HG02571 (cell line): Measurements from ENCODE around the gene PRR18.
"Not testable (repeated sequence)": the region's sequence is repeated elsewhere in the genome, so short reads cannot be mapped to it uniquely, and the experiment has no call there.

Experiments used
- ATAC-seq: cut with Tn5 transposase; IDR thresholded peaks from one replicate; pipeline ENCODE4 v1.9.1; 2021; ENCODE audit warnings: mild to moderate bottlenecking, moderate library complexity; ENCODE audit not compliant: unreplicated experiment

Gene PRR18, protein sequence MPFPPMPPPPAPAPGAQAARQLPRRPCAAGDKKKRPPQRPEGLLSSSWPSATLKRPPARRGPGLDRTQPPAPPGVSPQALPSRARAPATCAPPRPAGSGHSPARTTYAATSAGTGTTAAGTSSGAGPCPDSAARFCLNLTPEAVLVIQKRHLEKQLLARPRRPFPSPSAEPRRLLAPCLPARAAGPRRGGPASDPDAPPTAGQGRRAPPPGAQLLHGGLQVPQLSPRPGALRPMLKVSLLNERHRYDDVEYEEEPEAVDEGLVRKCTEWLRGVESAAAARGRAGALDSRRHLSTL

DNA sequence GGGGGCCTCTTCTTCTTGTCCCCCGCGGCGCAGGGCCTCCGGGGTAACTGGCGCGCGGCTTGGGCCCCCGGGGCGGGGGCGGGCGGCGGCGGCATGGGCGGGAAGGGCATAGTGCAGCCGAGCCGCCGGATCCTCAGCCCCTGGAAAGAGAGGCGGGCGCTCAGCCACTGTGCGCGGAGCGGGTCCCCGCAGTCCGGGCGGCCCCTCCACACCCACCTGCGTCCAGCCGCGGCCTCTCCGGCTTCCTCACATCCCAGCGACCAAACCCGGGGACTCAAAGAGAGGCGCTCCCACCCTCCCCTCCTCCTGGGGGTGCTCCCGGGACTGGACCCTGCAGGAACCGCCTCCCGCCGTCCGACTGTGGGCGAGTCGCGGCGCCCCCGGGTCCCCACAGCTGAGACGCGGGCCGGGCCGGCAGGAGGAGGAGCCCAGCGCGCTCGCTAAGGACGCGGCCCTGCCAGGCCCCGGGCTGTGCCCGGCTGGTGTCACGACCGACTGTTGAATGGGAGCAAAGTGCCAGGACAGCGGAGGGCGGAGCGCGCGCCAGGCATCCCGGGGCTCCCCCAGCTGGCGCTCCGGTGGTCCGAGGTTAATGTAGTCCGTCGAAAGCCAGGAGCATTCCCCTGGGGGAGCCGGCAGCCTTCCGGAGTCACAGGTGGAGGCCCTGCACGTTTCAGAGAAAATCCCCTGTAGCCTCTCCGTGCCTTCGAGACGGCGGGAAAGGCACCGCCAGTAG is at the start of gene PRR18:
PRR18 (minus strand) TSS at position 360 of the 736 bp plus-strand sequence; CDS start at position 110, 250 bp downstream.
- ATAC-seq: peak; percentile 52

GRCh38 chr6:166355552-166355951 is 47.4 kb upstream of the PRR18 start:
- ATAC-seq: no peak

- no peak for ATAC-seq
Observed at GRCh38 chr6:166354965-166355364, 46.8 kb upstream of the PRR18 start.

DNA sequence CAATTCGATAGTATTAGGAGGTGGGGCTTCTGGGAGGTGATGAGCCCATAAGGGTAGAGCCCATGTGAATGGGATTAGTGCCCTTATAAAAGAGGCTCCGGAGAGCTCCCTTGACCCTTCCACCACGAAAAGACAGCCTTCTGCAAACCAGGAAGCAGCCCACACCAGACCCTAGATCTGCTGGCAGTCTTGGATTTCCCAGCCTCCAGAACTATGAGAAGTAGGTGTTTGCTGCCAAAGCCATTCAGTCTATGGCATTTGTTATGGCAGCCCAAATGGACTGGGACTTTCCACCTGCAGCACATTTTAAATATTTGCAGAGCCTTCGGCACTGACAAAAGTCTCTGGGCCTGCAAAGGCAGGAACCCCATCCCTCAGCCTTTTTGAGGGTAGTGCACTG is 46.0 kb upstream of the PRR18 start:
- ATAC-seq: no peak

DNA sequence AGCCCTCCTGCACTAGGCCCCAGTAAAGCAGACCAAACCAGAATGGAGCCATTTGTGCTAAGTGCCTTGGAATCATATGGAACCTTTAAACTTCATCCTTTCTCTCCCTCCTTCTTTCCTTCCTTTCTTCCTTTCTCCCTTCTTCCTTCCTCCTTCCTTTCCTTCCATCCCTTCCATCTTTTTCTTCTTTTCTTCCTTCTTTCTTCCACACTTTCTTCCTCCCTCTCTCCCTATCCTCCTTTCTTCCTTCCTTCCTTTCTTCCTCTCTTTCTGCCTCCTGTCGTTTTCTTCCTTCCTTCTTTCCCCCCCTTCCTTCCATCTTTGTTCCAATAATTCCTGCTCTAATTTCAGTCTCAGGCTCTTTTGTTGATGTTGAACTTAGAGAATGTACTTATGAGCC is 45.3 kb upstream of the PRR18 start:
- no peak for ATAC-seq

DNA sequence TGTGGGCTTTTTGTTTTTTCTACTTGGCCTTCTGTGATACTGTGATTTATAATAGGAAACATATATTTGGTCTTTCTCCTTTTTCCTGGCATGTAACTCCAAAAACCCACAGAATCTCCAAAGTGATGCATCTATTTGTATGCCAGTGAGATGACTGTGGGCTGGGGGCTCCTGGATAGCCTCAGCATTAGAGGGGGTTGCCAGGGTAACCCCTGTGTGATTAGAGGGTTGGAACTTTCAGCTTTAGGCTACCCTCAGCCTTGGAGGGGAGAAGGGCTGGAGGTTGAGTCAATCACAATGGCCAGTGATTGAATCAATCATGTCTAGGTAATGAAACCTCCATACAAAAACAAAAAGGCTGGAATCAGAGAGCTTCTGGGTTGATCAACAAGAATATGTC is 44.7 kb upstream of the PRR18 start:
- no peak for ATAC-seq

- ATAC-seq: peak; percentile 95
Observed at GRCh38 chr6:166351715-166352285, 43.6 kb upstream of the PRR18 start.

DNA sequence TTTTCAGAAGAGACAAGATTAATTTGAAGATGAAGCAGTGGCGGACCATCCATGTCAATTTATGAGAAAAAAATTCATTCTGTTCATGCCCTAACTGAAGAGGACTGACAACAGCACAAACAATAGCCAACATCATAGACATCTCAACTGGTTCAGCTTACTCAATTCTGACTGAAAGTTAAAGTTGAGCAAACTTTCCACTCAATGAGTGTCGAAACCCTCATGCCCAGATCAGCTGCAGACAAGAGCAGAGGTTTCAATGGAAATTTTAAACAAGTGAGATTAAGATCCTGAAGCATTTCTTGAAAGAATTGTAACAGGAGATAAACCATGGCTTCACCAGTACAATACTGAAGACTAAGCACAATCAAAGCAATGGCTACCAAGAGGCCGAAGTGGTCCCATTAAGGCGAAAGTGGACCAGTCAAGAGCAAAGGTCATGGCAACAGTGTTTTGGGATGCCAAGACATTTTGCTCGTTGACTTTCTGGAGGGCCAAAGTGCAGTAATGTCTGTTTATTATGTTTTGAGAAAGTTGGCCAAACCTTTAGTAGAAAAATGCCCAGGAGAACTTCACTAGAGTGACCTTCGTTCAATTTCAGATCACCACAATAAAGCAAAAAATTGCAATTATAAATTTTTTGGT is 40.2 kb upstream of the PRR18 start:
- no peak for ATAC-seq

DNA sequence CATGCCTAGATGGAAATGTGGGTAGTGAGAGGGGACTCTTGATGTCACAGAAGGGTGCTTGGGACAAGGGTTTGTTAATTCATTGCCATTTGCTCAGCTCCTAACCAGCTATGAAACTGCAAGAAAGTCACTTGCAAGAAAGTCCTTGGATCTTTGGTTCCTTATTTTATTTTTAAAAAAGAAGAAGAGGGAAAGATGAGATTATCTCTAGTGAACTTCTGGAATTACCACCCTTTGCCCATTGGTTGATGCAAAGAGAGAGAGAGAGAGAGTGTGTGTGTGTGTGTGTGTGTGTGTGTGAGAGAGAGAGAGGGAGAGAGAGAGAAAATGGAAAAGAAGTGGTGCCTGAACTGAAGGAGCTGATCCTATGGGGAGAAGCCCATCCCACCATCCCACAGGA is 38.8 kb upstream of the PRR18 start:
- ATAC-seq: no peak

GRCh38 chr6:166346449-166346848 is 38.3 kb upstream of the PRR18 start:
- no peak for ATAC-seq

DNA sequence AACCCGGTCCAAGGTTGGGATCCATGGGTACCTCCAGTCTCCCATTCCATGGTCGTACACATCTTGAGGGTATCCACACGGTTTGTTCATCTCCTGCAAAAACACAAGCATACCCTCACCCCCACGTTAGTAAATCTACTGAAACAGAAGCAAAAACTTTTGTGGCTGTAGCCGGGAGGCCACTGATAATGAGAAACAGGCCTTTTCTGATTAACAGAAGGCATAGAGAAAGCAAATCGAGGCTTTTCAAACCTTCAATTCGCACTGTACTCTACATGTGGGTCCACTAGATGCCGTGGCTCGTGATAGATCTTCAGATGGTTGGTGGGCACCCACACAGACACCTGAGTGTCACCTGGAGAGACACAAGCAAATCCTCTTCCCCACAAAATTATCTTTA is 37.5 kb upstream of the PRR18 start:
- ATAC-seq: not testable (repeated sequence)

GRCh38 chr6:166344921-166345320 is 36.7 kb upstream of the PRR18 start:
- not testable (repeated sequence) for ATAC-seq

DNA sequence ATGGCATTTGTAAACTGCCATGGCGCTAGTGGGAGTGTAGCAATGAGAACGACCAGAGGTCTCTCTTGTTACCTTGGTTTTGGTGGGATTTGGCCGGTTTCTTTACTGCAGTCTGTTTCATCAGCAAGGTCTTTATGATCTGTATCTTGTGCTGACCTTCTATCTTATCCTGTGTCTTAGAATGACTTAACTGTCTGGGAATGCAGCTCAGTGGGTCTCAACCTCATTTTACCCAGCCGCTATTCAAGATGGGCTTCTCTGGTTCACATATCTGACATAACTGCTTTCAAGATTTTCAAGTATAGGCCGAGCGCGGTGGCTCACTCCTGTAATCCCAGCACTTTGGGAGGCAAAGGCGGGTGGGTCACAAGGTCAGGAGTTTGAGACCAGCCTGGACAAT is 36.0 kb upstream of the PRR18 start:
- ATAC-seq: no peak

DNA sequence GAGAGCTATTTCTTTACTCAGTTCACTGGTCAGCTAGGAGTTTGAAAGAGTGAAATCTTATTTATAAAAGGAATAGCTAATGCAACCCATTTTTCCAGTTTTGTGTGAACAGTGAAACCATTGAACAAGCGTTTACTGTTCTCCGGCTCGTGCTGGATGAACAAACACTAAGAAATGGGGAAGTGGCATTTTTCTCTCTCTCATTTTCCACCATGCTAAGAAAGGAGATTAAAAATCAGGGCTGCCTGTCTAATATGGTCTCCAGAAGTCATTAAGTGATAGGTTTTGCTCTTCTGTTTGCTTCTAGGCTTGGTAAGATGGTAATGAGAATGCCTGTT is 34.9 kb upstream of the PRR18 start:
- peak; percentile 12 for ATAC-seq

GRCh38 chr6:166342349-166343149 is 34.4 kb upstream of the PRR18 start, which contains the start of gene SFT2D1:
Gene SFT2D1, minus strand, starts transcription at chr6:166342545. Its CDS starts 64 bp downstream, at chr6:166342481.
- ATAC-seq: peak; percentile 93

DNA sequence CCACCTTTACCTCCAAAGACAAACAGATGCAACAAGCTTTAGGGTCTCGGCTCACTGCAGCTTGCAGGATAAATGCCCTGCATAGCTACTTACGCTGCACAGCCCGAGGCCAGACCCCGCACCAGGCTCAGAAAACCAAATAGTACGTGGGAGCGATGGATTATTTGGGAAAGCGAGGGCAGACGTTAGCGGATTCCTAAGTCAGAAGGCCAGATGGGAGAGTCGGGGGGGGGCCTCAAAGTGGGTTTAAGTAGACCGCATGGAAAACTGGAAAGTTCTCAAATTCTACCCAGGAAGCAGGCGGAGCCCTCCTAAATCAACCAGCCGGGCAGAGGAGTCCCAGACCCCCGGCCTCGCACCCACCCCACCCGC is 33.8 kb upstream of the PRR18 start:
- ATAC-seq: no peak

DNA sequence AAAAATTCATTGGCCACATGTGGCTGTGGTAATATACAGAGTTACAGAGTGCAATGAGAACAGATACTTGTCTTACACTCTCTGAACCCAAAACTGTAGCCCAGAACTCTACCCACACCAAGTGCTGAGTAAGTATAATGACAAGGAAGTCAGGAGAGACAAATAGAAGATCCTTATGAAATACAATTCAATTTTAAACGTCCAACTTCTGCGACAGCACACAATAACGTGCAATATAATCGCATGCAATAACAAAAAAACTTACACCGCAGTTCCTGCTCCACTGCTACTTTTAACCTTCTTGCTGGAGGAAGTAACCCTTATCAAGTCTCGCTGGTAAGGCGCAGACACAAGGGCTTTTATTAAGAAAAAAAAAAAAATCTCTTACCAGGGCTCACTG is 33.3 kb upstream of the PRR18 start:
- no peak for ATAC-seq

DNA sequence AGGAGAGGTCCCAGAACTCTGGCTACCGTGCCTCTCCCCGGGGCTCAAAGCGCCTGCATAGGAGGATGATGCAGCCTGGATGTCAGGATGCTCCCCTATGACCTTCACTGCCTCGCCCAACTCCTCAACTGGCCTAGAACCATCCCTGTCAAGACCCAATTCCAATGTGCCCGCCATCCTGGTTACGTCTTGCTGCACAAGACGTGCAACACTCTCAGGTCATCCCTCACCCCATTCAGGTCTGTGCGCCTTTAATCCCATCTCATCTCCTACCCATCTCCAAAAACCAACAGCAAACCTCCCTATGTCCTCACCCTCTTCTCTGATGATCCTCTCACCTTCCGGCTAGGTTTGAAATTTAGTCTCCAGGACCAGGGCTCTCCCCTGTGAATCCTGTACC is 30.7 kb upstream of the PRR18 start:
- no peak for ATAC-seq

DNA sequence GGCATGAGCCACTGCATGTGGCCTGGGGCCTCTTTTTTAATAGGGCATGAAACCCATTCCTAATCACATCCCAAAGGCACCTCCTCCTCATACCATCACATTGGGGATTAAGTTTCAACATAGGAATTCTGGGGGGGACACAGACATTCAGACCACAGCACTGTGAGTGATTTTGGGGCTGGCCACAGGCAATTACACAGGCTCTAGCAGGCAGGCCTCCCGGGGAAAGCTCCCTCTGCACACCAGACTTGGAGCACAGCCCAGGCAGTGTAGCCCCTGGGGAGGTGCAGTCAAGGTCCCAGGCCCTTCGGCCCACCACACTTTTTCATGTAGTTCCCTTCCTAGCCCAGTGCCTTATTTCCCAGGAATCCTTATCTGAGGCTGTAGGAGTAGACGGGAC is 28.7 kb upstream of the PRR18 start:
- ATAC-seq: no peak

GRCh38 chr6:166335378-166336302 is 27.4 kb upstream of the PRR18 start:
- ATAC-seq: no peak
